Gastroesophageal sphincter (tissue), 3 donors: ENCODE measurements around the gene BMI1.

Source experiments
- EP300 ChIP-seq: sonication (generic); formaldehyde crosslinking; IDR thresholded peaks from one replicate; pipeline ENCODE4 v1.6.1; 2017; ENCODE audit warnings: antibody characterized with exemption, mild to moderate bottlenecking
- POLR2AphosphoS5 ChIP-seq: sonication (generic); formaldehyde crosslinking; IDR thresholded peaks from one replicate; pipeline ENCODE4 v1.6.1; 2017; ENCODE audit warnings: antibody characterized with exemption
- TF ChIP-seq, protein P1 (sequence below), 4 experiments: fragments of 200-600 bp in 2 of 4; fragments of 450-650 bp in 2 of 4; sonication (generic) in 1 of 4; IDR thresholded peaks; one replicate each; pipeline ENCODE4 v1.5.1; 2017 to 2019; ENCODE audit warnings: antibody characterized with exemption in 4 of 4, mild to moderate bottlenecking in 2 of 4, moderate library complexity in 2 of 4

- TF ChIP-seq, protein P1, sequence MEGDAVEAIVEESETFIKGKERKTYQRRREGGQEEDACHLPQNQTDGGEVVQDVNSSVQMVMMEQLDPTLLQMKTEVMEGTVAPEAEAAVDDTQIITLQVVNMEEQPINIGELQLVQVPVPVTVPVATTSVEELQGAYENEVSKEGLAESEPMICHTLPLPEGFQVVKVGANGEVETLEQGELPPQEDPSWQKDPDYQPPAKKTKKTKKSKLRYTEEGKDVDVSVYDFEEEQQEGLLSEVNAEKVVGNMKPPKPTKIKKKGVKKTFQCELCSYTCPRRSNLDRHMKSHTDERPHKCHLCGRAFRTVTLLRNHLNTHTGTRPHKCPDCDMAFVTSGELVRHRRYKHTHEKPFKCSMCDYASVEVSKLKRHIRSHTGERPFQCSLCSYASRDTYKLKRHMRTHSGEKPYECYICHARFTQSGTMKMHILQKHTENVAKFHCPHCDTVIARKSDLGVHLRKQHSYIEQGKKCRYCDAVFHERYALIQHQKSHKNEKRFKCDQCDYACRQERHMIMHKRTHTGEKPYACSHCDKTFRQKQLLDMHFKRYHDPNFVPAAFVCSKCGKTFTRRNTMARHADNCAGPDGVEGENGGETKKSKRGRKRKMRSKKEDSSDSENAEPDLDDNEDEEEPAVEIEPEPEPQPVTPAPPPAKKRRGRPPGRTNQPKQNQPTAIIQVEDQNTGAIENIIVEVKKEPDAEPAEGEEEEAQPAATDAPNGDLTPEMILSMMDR (IDR thresholded peaks at IDR 0.05) = no peak
- TF ChIP-seq EP300 = no peak
- no peak for TF ChIP-seq POLR2AphosphoS5
Measured at GRCh38 chr10:22369434-22370072, 48.7 kb downstream of the BMI1 start.
